NK-92 treated with Interleukin-12 subunit alpha and Interleukin-12 subunit beta, amount 100 ng/mL, for 24 hours (cell line): ENCODE results near the gene PALLD.

Source experiments
- DNase-seq: peaks from one replicate; lab custom pipeline; 2025; lab: John Stamatoyannopoulos, UW

The PALLD gene

GRCh38 chr4:168528131-168528949 lies 31.5 kb downstream of the PALLD start:
- no peak for DNase-seq

GRCh38 chr4:168529257-168529656 lies 32.4 kb downstream of the PALLD start:
- DNase-seq = no peak

GRCh38 chr4:168531305-168531704 lies 34.5 kb downstream of the PALLD start:
- no peak for DNase-seq

GRCh38 chr4:168534535-168534934 lies 37.7 kb downstream of the PALLD start:
- no peak for DNase-seq

GRCh38 chr4:168535689-168536088 lies 38.8 kb downstream of the PALLD start:
- DNase-seq = no peak

- DNase-seq = no peak
Observed at GRCh38 chr4:168536448-168536847, 39.6 kb downstream of the PALLD start.

GRCh38 chr4:168537086-168537485 lies 40.2 kb downstream of the PALLD start:
- DNase-seq = no peak

GRCh38 chr4:168537571-168537970 lies 40.7 kb downstream of the PALLD start:
- DNase-seq = no peak

GRCh38 chr4:168538632-168539031 lies 41.8 kb downstream of the PALLD start:
- no peak for DNase-seq

- no peak for DNase-seq
Observed at GRCh38 chr4:168540086-168540485, 43.2 kb downstream of the PALLD start.

- DNase-seq = no peak
Observed at GRCh38 chr4:168540503-168541265, 43.8 kb downstream of the PALLD start.

- no peak for DNase-seq
Observed at GRCh38 chr4:168541266-168541953, 44.6 kb downstream of the PALLD start.

- DNase-seq = no peak
Observed at GRCh38 chr4:168549143-168549542, 52.3 kb downstream of the PALLD start.

GRCh38 chr4:168550064-168550766 lies 53.4 kb downstream of the PALLD start:
- DNase-seq = no peak

GRCh38 chr4:168551211-168551610 lies 54.4 kb downstream of the PALLD start:
- no peak for DNase-seq

- DNase-seq = no peak
Observed at GRCh38 chr4:168551945-168552695, 55.3 kb downstream of the PALLD start.

- DNase-seq = no peak
Observed at GRCh38 chr4:168553714-168554370, 57.0 kb downstream of the PALLD start.

- DNase-seq = no peak
Observed at GRCh38 chr4:168555437-168555836, 58.6 kb downstream of the PALLD start.

GRCh38 chr4:168557658-168558057 lies 60.8 kb downstream of the PALLD start:
- DNase-seq = no peak

- no peak for DNase-seq
Observed at GRCh38 chr4:168558599-168558998, 61.7 kb downstream of the PALLD start.
